Hepatocyte (in vitro differentiated cells): ENCODE data around the gene KHNYN. TPM values are rescaled to one million over a fixed set of nuclear protein-coding genes. Genes with fewer than 3 reads are reported as not detected.
"Not testable (repeated sequence)": the region's sequence is repeated elsewhere in the genome, so short reads cannot be mapped to it uniquely, and the experiment has no call there.

Experiments used
- DNase-seq: peaks from one replicate; pipeline ENCODE4 v3.0.0-alpha.2; 2016; ENCODE audit warnings: low spot score
- H2AFZ ChIP-seq: fragments of 200-600 bp; sonication (generic); 2 replicates; pipeline ENCODE4 v1.6.0; 2016; ENCODE audit warnings: antibody characterized with exemption, mild to moderate bottlenecking
- H3K27ac ChIP-seq: fragments of 200-600 bp; sonication (generic); 2 replicates; pipeline ENCODE4 v1.5.1; 2016; ENCODE audit warnings: mild to moderate bottlenecking
- H3K27me3 ChIP-seq: fragments of 200-600 bp; sonication (generic); 2 replicates; pipeline ENCODE4 v1.6.1; 2016
- H3K36me3 ChIP-seq: fragments of 200-600 bp; sonication (generic); replicated peaks from 2 replicates; pipeline ENCODE4 v1.5.1; 2016; ENCODE audit warnings: low read depth; ENCODE audit not compliant: insufficient read depth
- H3K4me1 ChIP-seq: fragments of 200-600 bp; sonication (generic); 2 replicates; pipeline ENCODE4 v1.5.1; 2016; ENCODE audit warnings: mild to moderate bottlenecking, moderate library complexity; ENCODE audit not compliant: insufficient read depth
- H3K4me2 ChIP-seq: fragments of 200-600 bp; sonication (generic); 2 replicates; pipeline ENCODE4 v1.6.0; 2016
- H3K4me3 ChIP-seq: fragments of 200-600 bp; sonication (generic); 2 replicates; pipeline ENCODE4 v1.5.1; 2016; ENCODE audit warnings: mild to moderate bottlenecking
- H3K79me2 ChIP-seq: fragments of 200-600 bp; sonication (generic); 2 replicates; pipeline ENCODE4 v1.6.0; 2017; ENCODE audit warnings: mild to moderate bottlenecking
- H3K9me2 ChIP-seq: fragments of 200-600 bp; sonication (generic); replicated peaks from 2 replicates; pipeline ENCODE4 v1.6.0; 2017; ENCODE audit warnings: mild to moderate bottlenecking; ENCODE audit not compliant: insufficient read depth
- H3K9me3 ChIP-seq: fragments of 200-600 bp; sonication (generic); 2 replicates; pipeline ENCODE4 v1.5.1; 2016; ENCODE audit warnings: low read depth, mild to moderate bottlenecking
- H4K20me1 ChIP-seq: fragments of 200-600 bp; sonication (generic); 2 replicates; pipeline ENCODE4 v1.6.0; 2016; ENCODE audit warnings: mild to moderate bottlenecking; ENCODE audit not compliant: insufficient read depth, poor library complexity, severe bottlenecking
- CTCF ChIP-seq: fragments of 200-600 bp; sonication (generic); IDR thresholded peaks from 2 replicates; pipeline ENCODE4 v1.5.1; 2016; ENCODE audit warnings: antibody characterized with exemption, mild to moderate bottlenecking; ENCODE audit not compliant: poor library complexity
- EZH2 ChIP-seq: fragments of 200-600 bp; sonication (generic); IDR thresholded peaks from 2 replicates; pipeline ENCODE4 v1.6.1; 2016; ENCODE audit warnings: antibody characterized with exemption, mild to moderate bottlenecking, borderline replicate concordance
- EZH2phosphoT487 ChIP-seq: fragments of 200-600 bp; sonication (generic); IDR thresholded peaks from one replicate; pipeline ENCODE4 v1.6.1; 2018; ENCODE audit warnings: antibody characterized with exemption, mild to moderate bottlenecking, low read depth, moderate library complexity; ENCODE audit not compliant: unreplicated experiment, severe bottlenecking
- WGBS: methylation state at CpG from one replicate; pipeline ENCODE4 v1.1.6; 2016; ENCODE audit warnings: low lambda C conversion rate; ENCODE audit errors: missing lambda C conversion rate; 5-methylcytosine and 5-hydroxymethylcytosine counted together
- polyA plus RNA-seq: library from polyadenylated mRNA; unstranded; fragments of >200 nt; fragmentation: Nextera tagmentation; extraction: Ambion mirVana; gene quantifications from 2 replicates; pipeline ENCODE4 v1.2.1, GENCODE V29; 2016
- total RNA-seq: library from RNA; depleted of rRNA; stranded (reverse); fragments of >200 nt; gene quantifications from 2 replicates; pipeline ENCODE4 v1.2.3, GENCODE V29; 2014

Gene KHNYN
- total and polyA plus RNA-seq, 2 experiments from 2014 or later, result 36.4 to 90.5 TPM

GRCh38 chr14:24442240-24443052 lies 12.7 kb downstream of the KHNYN start, which contains the start of gene SDR39U1:
Gene SDR39U1 (minus strand): TSS chr14:24442776. CDS start chr14:24442769, 7 bp downstream.
- Histone ChIP-seq H3K9me3 (no peaks in the 10 kb centered on the region), H3K27me3 (no peaks in the 10 kb centered on the region), H3K4me1 (peaks cover 7% of the 10 kb centered on the region), H3K79me2 (peaks cover 18% of the 10 kb centered on the region), H3K36me3 (no peaks in the 10 kb centered on the region), H2AFZ (peak within 1 kb of the TSS; percentile 74), H4K20me1 (peaks cover 2% of the 10 kb centered on the region), H3K9me2 (no peaks in the 10 kb centered on the region), H3K4me3 (peak within 1 kb of the TSS; percentile 23), H3K4me2 (peak within 1 kb of the TSS; percentile 87), H3K27ac (peak within 1 kb of the TSS; percentile 98)
- 1% methylated on average over 50 of the region's 52 CpGs for WGBS
- peak; percentile 100 for DNase-seq
- TF ChIP-seq EZH2phosphoT487 (no peak), CTCF (no peak), EZH2 (no peak)

- no peaks in the 10 kb centered on the region for H3K9me3 ChIP-seq
- H4K20me1 ChIP-seq, result peaks cover 2% of the 10 kb centered on the region
- H3K27me3 ChIP-seq, result no peaks in the 10 kb centered on the region
- 7% methylated on average over 7 of the region's 7 CpGs for WGBS
- peak overlapping the region; percentile 23 for H3K4me3 ChIP-seq
- TF ChIP-seq CTCF (no peak), EZH2 (no peak), EZH2phosphoT487 (no peak)
- no peaks in the 10 kb centered on the region for H3K36me3 ChIP-seq
- peak overlapping the region; percentile 74 for H2AFZ ChIP-seq
- no peak for DNase-seq
- H3K4me1 ChIP-seq, result peaks cover 7% of the 10 kb centered on the region
- peaks cover 18% of the 10 kb centered on the region for H3K79me2 ChIP-seq
- H3K9me2 ChIP-seq, result no peaks in the 10 kb centered on the region
- peak overlapping the region; percentile 86 for H3K27ac ChIP-seq
- H3K4me2 ChIP-seq, result peak overlapping the region; percentile 87
Observed at GRCh38 chr14:24443053-24443665, 13.4 kb downstream of the KHNYN start.

GRCh38 chr14:24450828-24451227 lies 21.1 kb downstream of the KHNYN start:
- 83% methylated on average over 2 of the region's 2 CpGs for WGBS
- not testable (repeated sequence) for H3K79me2 ChIP-seq, H3K9me3 ChIP-seq, DNase-seq, H3K9me2 ChIP-seq, H3K4me2 ChIP-seq, H3K27me3 ChIP-seq, H4K20me1 ChIP-seq, H2AFZ ChIP-seq, H3K36me3 ChIP-seq, H3K27ac ChIP-seq, H3K4me1 ChIP-seq, H3K4me3 ChIP-seq

- Histone ChIP-seq H3K9me2 (no peaks in the 10 kb centered on the region), H3K4me1 (no peaks in the 10 kb centered on the region), H2AFZ (no peak overlapping the region), H3K27ac (no peak overlapping the region), H3K4me2 (no peak overlapping the region), H3K27me3 (no peaks in the 10 kb centered on the region), H4K20me1 (no peaks in the 10 kb centered on the region), H3K4me3 (no peak overlapping the region), H3K9me3 (no peaks in the 10 kb centered on the region), H3K36me3 (no peaks in the 10 kb centered on the region), H3K79me2 (no peaks in the 10 kb centered on the region)
- DNase-seq, result no peak
- TF ChIP-seq CTCF, result no peak
- TF ChIP-seq EZH2phosphoT487, result no peak
- TF ChIP-seq EZH2, result no peak
Observed at GRCh38 chr14:24456980-24457379, 27.2 kb downstream of the KHNYN start.
